Measurements from ENCODE around the gene CANX. TPM values are rescaled to one million over a fixed set of nuclear protein-coding genes. Genes with fewer than 3 reads are reported as not detected.

Gene CANX
- total RNA-seq, 1 experiment from 2014 or later = 1,434 TPM

GRCh38 chr5:179668391-179668790, 30.4 kb upstream of the CANX start:
- peaks cover 3% of the 10 kb centered on the region for H3K36me3 Mint-ChIP-seq (ENCODE audit: insufficient read depth, unreplicated experiment)
- no peak overlapping the region for H3K4me3 Mint-ChIP-seq (ENCODE audit: low read depth, unreplicated experiment)
- peak; percentile 45 for TF ChIP-seq CTCF (IDR thresholded peaks at IDR 0.05; ENCODE audit: unreplicated experiment)
- DNase-seq = no peak
- CTCF ChIA-PET = interaction anchor here (0.6 kb wide), 1 partner anchor 10 kb away, joined by 3 read pairs; no protein-coding TSS in a partner anchor
- no peak overlapping the region for H3K27ac Mint-ChIP-seq (ENCODE audit: unreplicated experiment)
- no peaks in the 10 kb centered on the region for H3K27me3 Mint-ChIP-seq (ENCODE audit: unreplicated experiment)
- BruUV-seq (replicated peaks) = no TSS peak
- intact Hi-C loops (cut with micrococcal nuclease; ENCODE audit: unreplicated experiment) = no loop called here
- H3K4me1 Mint-ChIP-seq (ENCODE audit: low read depth, unreplicated experiment) = no peaks in the 10 kb centered on the region
- H3K9me3 Mint-ChIP-seq (ENCODE audit: low read depth, unreplicated experiment) = no peaks in the 10 kb centered on the region

- DNase-seq = peak; percentile 96
- H3K36me3 Mint-ChIP-seq (ENCODE audit: insufficient read depth, unreplicated experiment) = peaks cover 35% of the 10 kb centered on the region
- peaks cover 2% of the 10 kb centered on the region for H3K9me3 Mint-ChIP-seq (ENCODE audit: low read depth, unreplicated experiment)
- CTCF ChIA-PET = interaction anchor here (0.5 to 1.5 kb wide), 3 partner anchors 10 to 51 kb away, joined by 3 to 7 read pairs (median 3); no protein-coding TSS in a partner anchor
- no peak for TF ChIP-seq CTCF (IDR thresholded peaks at IDR 0.05; ENCODE audit: unreplicated experiment)
- BruUV-seq (replicated peaks) = no TSS peak
- peak overlapping the region; percentile 97 for H3K27ac Mint-ChIP-seq (ENCODE audit: unreplicated experiment)
- peak overlapping the region; percentile 100 for H3K4me3 Mint-ChIP-seq (ENCODE audit: low read depth, unreplicated experiment)
- H3K27me3 Mint-ChIP-seq (ENCODE audit: unreplicated experiment) = no peaks in the 10 kb centered on the region
- peaks cover 31% of the 10 kb centered on the region for H3K4me1 Mint-ChIP-seq (ENCODE audit: low read depth, unreplicated experiment)
- intact Hi-C loops (cut with micrococcal nuclease; ENCODE audit: unreplicated experiment) = no loop called here
Observed at GRCh38 chr5:179678223-179679013, 20.3 kb upstream of the CANX start.

- H3K4me1 Mint-ChIP-seq (ENCODE audit: low read depth, unreplicated experiment) = peaks cover 31% of the 10 kb centered on the region
- no peak overlapping the region for H3K27ac Mint-ChIP-seq (ENCODE audit: unreplicated experiment)
- no peaks in the 10 kb centered on the region for H3K27me3 Mint-ChIP-seq (ENCODE audit: unreplicated experiment)
- peak overlapping the region; percentile 100 for H3K4me3 Mint-ChIP-seq (ENCODE audit: low read depth, unreplicated experiment)
- TF ChIP-seq CTCF (IDR thresholded peaks at IDR 0.05; ENCODE audit: unreplicated experiment) = no peak
- CTCF ChIA-PET = interaction anchor here (0.5 to 1.5 kb wide), 2 partner anchors 22 to 50 kb away, joined by 3 to 7 read pairs; no protein-coding TSS in a partner anchor
- no TSS peak for BruUV-seq (replicated peaks)
- H3K9me3 Mint-ChIP-seq (ENCODE audit: low read depth, unreplicated experiment) = peaks cover 2% of the 10 kb centered on the region
- peaks cover 35% of the 10 kb centered on the region for H3K36me3 Mint-ChIP-seq (ENCODE audit: insufficient read depth, unreplicated experiment)
- DNase-seq = no peak
- intact Hi-C loops (cut with micrococcal nuclease; ENCODE audit: unreplicated experiment) = no loop called here
Observed at GRCh38 chr5:179679014-179679674, 19.6 kb upstream of the CANX start.

- peaks cover 31% of the 10 kb centered on the region for H3K4me1 Mint-ChIP-seq (ENCODE audit: low read depth, unreplicated experiment)
- CTCF ChIA-PET = interaction anchor here (0.7 to 1.7 kb wide), 4 partner anchors 12 to 548 kb away, joined by 3 to 8 read pairs (median 5); no protein-coding TSS in a partner anchor
- peaks cover 31% of the 10 kb centered on the region for H3K36me3 Mint-ChIP-seq (ENCODE audit: insufficient read depth, unreplicated experiment)
- H3K27ac Mint-ChIP-seq (ENCODE audit: unreplicated experiment) = no peak overlapping the region
- BruUV-seq (replicated peaks) = TSS peak; percentile 37
- H3K4me3 Mint-ChIP-seq (ENCODE audit: low read depth, unreplicated experiment) = peak overlapping the region; percentile 100
- peaks cover 2% of the 10 kb centered on the region for H3K9me3 Mint-ChIP-seq (ENCODE audit: low read depth, unreplicated experiment)
- intact Hi-C loops (cut with micrococcal nuclease; ENCODE audit: unreplicated experiment) = no loop called here
- no peak for TF ChIP-seq CTCF (IDR thresholded peaks at IDR 0.05; ENCODE audit: unreplicated experiment)
- H3K27me3 Mint-ChIP-seq (ENCODE audit: unreplicated experiment) = no peaks in the 10 kb centered on the region
- no peak for DNase-seq
Observed at GRCh38 chr5:179680014-179680779, 18.6 kb upstream of the CANX start.

Data from Calu3 (cell line).